HL-60 (cell line): Measurements from ENCODE around the gene PTPN13.

Experiments
- CTCF ChIP-seq: IDR thresholded peaks from one replicate; pipeline ENCODE4 v1.5.1; 2011; ENCODE audit warnings: low read length, control low read depth, inconsistent platforms; ENCODE audit not compliant: insufficient read depth
- GABPA ChIP-seq: IDR thresholded peaks from 2 replicates; pipeline ENCODE4 v1.6.1; 2012; ENCODE audit warnings: low read depth
- POLR2AphosphoS5 ChIP-seq: IDR thresholded peaks from 2 replicates; pipeline ENCODE4 v1.6.1; 2012; ENCODE audit warnings: low read depth
- REST ChIP-seq: IDR thresholded peaks from 2 replicates; pipeline ENCODE4 v1.6.1; 2012; ENCODE audit warnings: low read depth; ENCODE audit not compliant: insufficient replicate concordance

- TF ChIP-seq REST (no peak), CTCF (no peak), GABPA (no peak), POLR2AphosphoS5 (no peak)
These were observed 44.8 kb upstream of the PTPN13 start for GRCh38 chr4:86549163-86549788.
